Measurements from ENCODE around the gene CD99.
"Not testable (repeated sequence)": the region's sequence is repeated elsewhere in the genome, so short reads cannot be mapped to it uniquely, and the experiment has no call there.

GRCh38 chrX:2764766-2765548 lies 73.9 kb downstream of the CD99 start:
- TF ChIP-seq POLR2A (IDR thresholded peaks at IDR 0.05; ENCODE audit: low read length); GATA1 (IDR thresholded peaks at IDR 0.05; ENCODE audit: low read depth, low read length): not testable (repeated sequence)
